Hematopoietic multipotent progenitor cell treated with erythropoietin and hydrocortisone succinate and interleukin-3 and kit ligand, for 6 days (in vitro differentiated cells): ENCODE data around the gene LGALS1.
"Not testable (repeated sequence)": the region's sequence is repeated elsewhere in the genome, so short reads cannot be mapped to it uniquely, and the experiment has no call there.

Source experiments
- DNase-seq: peaks from one replicate; pipeline ENCODE4 v3.0.0-alpha.2; 2015

LGALS1 gene

GRCh38 chr22:37639771-37640590 is 35.5 kb upstream of the LGALS1 start:
- peak; percentile 54 for DNase-seq

GRCh38 chr22:37640591-37641560 is 34.6 kb upstream of the LGALS1 start:
- no peak for DNase-seq

GRCh38 chr22:37641561-37641949 is 33.9 kb upstream of the LGALS1 start:
- peak; percentile 35 for DNase-seq

GRCh38 chr22:37643225-37643847 is 32.1 kb upstream of the LGALS1 start:
- peak; percentile 92 for DNase-seq

GRCh38 chr22:37647317-37647716 is 28.1 kb upstream of the LGALS1 start:
- no peak for DNase-seq

- DNase-seq = peak; percentile 97
Measured at GRCh38 chr22:37647928-37648327, 27.5 kb upstream of the LGALS1 start.

- no peak for DNase-seq
Measured at GRCh38 chr22:37650463-37651136, 24.8 kb upstream of the LGALS1 start.

GRCh38 chr22:37654563-37655251 is 20.7 kb upstream of the LGALS1 start:
- no peak for DNase-seq

GRCh38 chr22:37655252-37655563 is 20.2 kb upstream of the LGALS1 start:
- DNase-seq = no peak

- DNase-seq = not testable (repeated sequence)
Measured at GRCh38 chr22:37656583-37656982, 18.9 kb upstream of the LGALS1 start.

- peak; percentile 76 for DNase-seq
Measured at GRCh38 chr22:37657590-37658132, 17.8 kb upstream of the LGALS1 start.

- peak; percentile 100 for DNase-seq
Measured at GRCh38 chr22:37658133-37659065, 17.0 kb upstream of the LGALS1 start, which contains the start of gene PDXP. Gene PDXP (plus strand): TSS chr22:37658723. CDS start chr22:37658783, 60 bp downstream.

- no peak for DNase-seq
Measured at GRCh38 chr22:37659066-37659896, 16.2 kb upstream of the LGALS1 start.

- DNase-seq = peak; percentile 84
Measured at GRCh38 chr22:37659897-37660708, 15.3 kb upstream of the LGALS1 start.

- DNase-seq = no peak
Measured at GRCh38 chr22:37660709-37661045, 14.8 kb upstream of the LGALS1 start.

- DNase-seq = peak; percentile 69
Measured at GRCh38 chr22:37661160-37661924, 14.1 kb upstream of the LGALS1 start.

- DNase-seq = no peak
Measured at GRCh38 chr22:37662039-37662438, 13.4 kb upstream of the LGALS1 start.

- no peak for DNase-seq
Measured at GRCh38 chr22:37663521-37664140, 11.8 kb upstream of the LGALS1 start.
